Fibroblast of pulmonary artery (primary cell): Measurements from ENCODE around the gene CAST.
A peak's percentile ranks its signal among the peaks of the same experiment; 100 is the strongest.

Experiments used
- DNase-seq: peaks from one replicate; pipeline ENCODE4 v3.0.0-alpha.2; 2010; ENCODE audit warnings: low read depth
- H3K4me3 ChIP-seq: replicated peaks from 2 replicates; pipeline ENCODE4 v1.5.1; 2011; ENCODE audit warnings: low read depth, mild to moderate bottlenecking, control low read depth, low read length, moderate library complexity
- CTCF ChIP-seq: IDR thresholded peaks from 2 replicates; pipeline ENCODE4 v1.5.1; 2011; ENCODE audit warnings: mild to moderate bottlenecking, control low read depth, low read length, inconsistent platforms; ENCODE audit errors: missing control alignments

CAST gene

GRCh38 chr5:96780626-96781025 is 118.5 kb downstream of the CAST start:
- TF ChIP-seq CTCF: no peak
- peak; percentile 53 for DNase-seq
- H3K4me3 ChIP-seq: no peak overlapping the region

GRCh38 chr5:96781031-96781971 is 119.1 kb downstream of the CAST start:
- TF ChIP-seq CTCF: no peak
- no peak overlapping the region for H3K4me3 ChIP-seq
- DNase-seq: peak; percentile 61

GRCh38 chr5:96783326-96783725 is 121.2 kb downstream of the CAST start:
- TF ChIP-seq CTCF: no peak
- no peak overlapping the region for H3K4me3 ChIP-seq
- peak; percentile 39 for DNase-seq

- DNase-seq: no peak
These were observed 123.3 kb downstream of the CAST start for GRCh38 chr5:96785326-96786109.

GRCh38 chr5:96788112-96788749 is 126.1 kb downstream of the CAST start:
- no peak for TF ChIP-seq CTCF
- H3K4me3 ChIP-seq: no peak overlapping the region
- DNase-seq: peak; percentile 55

More at GRCh38 chr5:96785326-96786109, 123.3 kb downstream of the CAST start:
- no peak for TF ChIP-seq CTCF
- no peak overlapping the region for H3K4me3 ChIP-seq

- no peak for TF ChIP-seq CTCF
- no peak overlapping the region for H3K4me3 ChIP-seq
- no peak for DNase-seq
These were observed 127.7 kb downstream of the CAST start for GRCh38 chr5:96789794-96790330.
